WTC11 (cell line): ENCODE measurements around the gene BRCA1. TPM values are rescaled to one million over a fixed set of nuclear protein-coding genes. Genes with fewer than 3 reads are reported as not detected.

Experiments used
- ATAC-seq: fragments of 200-7000 bp; cut with Tn5 transposase; 2 replicates; pipeline ENCODE4 v1.10.0; 2021; ENCODE audit warnings: mild to moderate bottlenecking, moderate library complexity
- CTCF ChIA-PET: fragments of 300-600 bp; sonication (Branson Sonifier 250); formaldehyde crosslinking; loops from one replicate; lab custom pipeline; 2021; ENCODE audit warnings: antibody characterized with exemption; lab: Charles Lee
- POLR2A ChIA-PET: fragments of 350-600 bp; sonication (Branson Sonifier 250); formaldehyde crosslinking; loops from one replicate; lab custom pipeline; 2021; ENCODE audit warnings: antibody characterized with exemption; lab: Charles Lee
- DNase-seq: peaks from one replicate; pipeline ENCODE4 v3.0.0; 2021; ENCODE audit warnings: low spot score
- H3K27ac Mint-ChIP-seq: 2 replicates; pipeline ENCODE4 v1.8.0; 2021; ENCODE audit warnings: mixed read lengths
- H3K27me3 Mint-ChIP-seq: 2 replicates; pipeline ENCODE4 v1.8.0; 2021; ENCODE audit warnings: low read depth, mild to moderate bottlenecking, moderate library complexity, mixed read lengths
- H3K36me3 Mint-ChIP-seq: 2 replicates; pipeline ENCODE4 v1.8.0; 2021; ENCODE audit warnings: mixed read lengths
- H3K4me1 Mint-ChIP-seq: 2 replicates; pipeline ENCODE4 v1.8.0; 2022; ENCODE audit warnings: mixed read lengths
- H3K4me3 Mint-ChIP-seq: 2 replicates; pipeline ENCODE4 v1.8.0; 2021; ENCODE audit warnings: mild to moderate bottlenecking, moderate library complexity, mixed read lengths
- H3K9me3 Mint-ChIP-seq: 2 replicates; pipeline ENCODE4 v1.8.0; 2021; ENCODE audit warnings: mixed read lengths
- CREM ChIP-seq: sonication (generic); formaldehyde crosslinking; IDR thresholded peaks from 2 replicates; pipeline ENCODE4 v1.8.1; 2022; ENCODE audit warnings: mild to moderate bottlenecking, missing genetic modification reagents, moderate library complexity
- E2F4 ChIP-seq: sonication (generic); formaldehyde crosslinking; IDR thresholded peaks from 2 replicates; pipeline ENCODE4 v1.8.1; 2022; ENCODE audit warnings: low read depth, mild to moderate bottlenecking, moderate library complexity, missing genetic modification reagents, borderline replicate concordance
- ESRRA ChIP-seq: sonication (generic); formaldehyde crosslinking; IDR thresholded peaks from 2 replicates; pipeline ENCODE4 v1.8.1; 2022; ENCODE audit warnings: mild to moderate bottlenecking, missing genetic modification reagents, borderline replicate concordance
- ETV6 ChIP-seq: sonication (generic); formaldehyde crosslinking; IDR thresholded peaks from 2 replicates; pipeline ENCODE4 v1.8.1; 2022; ENCODE audit warnings: mild to moderate bottlenecking, missing genetic modification reagents
- IRF2 ChIP-seq: sonication (generic); formaldehyde crosslinking; IDR thresholded peaks from 2 replicates; pipeline ENCODE4 v1.8.0; 2022; ENCODE audit warnings: low read depth, missing genetic modification reagents, borderline replicate concordance
- KAT7 ChIP-seq: sonication (generic); formaldehyde crosslinking; IDR thresholded peaks from 2 replicates; pipeline ENCODE4 v1.8.1; 2023; ENCODE audit warnings: missing genetic modification reagents, mild to moderate bottlenecking, borderline replicate concordance
- NFYB ChIP-seq: sonication (generic); formaldehyde crosslinking; conservative IDR thresholded peaks from 2 replicates; pipeline ENCODE4 v1.8.0; 2022; ENCODE audit warnings: low read depth, missing genetic modification reagents
- NR1H2 ChIP-seq: sonication (generic); formaldehyde crosslinking; IDR thresholded peaks from 2 replicates; pipeline ENCODE4 v1.9.0; 2021; ENCODE audit warnings: mild to moderate bottlenecking, moderate library complexity, missing genetic modification reagents
- PRDM15 ChIP-seq: sonication (generic); formaldehyde crosslinking; IDR thresholded peaks from 2 replicates; pipeline ENCODE4 v1.8.0; 2022; ENCODE audit warnings: missing genetic modification reagents
- SP1 ChIP-seq: sonication (generic); formaldehyde crosslinking; conservative IDR thresholded peaks from 2 replicates; pipeline ENCODE4 v1.8.1; 2022; ENCODE audit warnings: missing genetic modification reagents
- TCF7 ChIP-seq: sonication (generic); formaldehyde crosslinking; IDR thresholded peaks from 2 replicates; pipeline ENCODE4 v1.8.0; 2022; ENCODE audit warnings: mild to moderate bottlenecking, low read depth, missing genetic modification reagents, moderate library complexity
- TEAD4 ChIP-seq: sonication (generic); formaldehyde crosslinking; IDR thresholded peaks from 2 replicates; pipeline ENCODE4 v1.8.0; 2022; ENCODE audit warnings: mild to moderate bottlenecking, missing genetic modification reagents
- TP53 ChIP-seq: sonication (generic); formaldehyde crosslinking; IDR thresholded peaks from 2 replicates; pipeline ENCODE4 v1.8.1; 2023; ENCODE audit warnings: mild to moderate bottlenecking, missing genetic modification reagents
- ZNF232 ChIP-seq: sonication (generic); formaldehyde crosslinking; IDR thresholded peaks from 2 replicates; pipeline ENCODE4 v1.8.0; 2022; ENCODE audit warnings: mild to moderate bottlenecking, missing genetic modification reagents
- ZNF263 ChIP-seq: sonication (generic); formaldehyde crosslinking; IDR thresholded peaks from 2 replicates; pipeline ENCODE4 v1.8.1; 2022; ENCODE audit warnings: low read depth, mild to moderate bottlenecking, moderate library complexity, missing genetic modification reagents
- ZNF396 ChIP-seq: fragments of 250-450 bp; sonication (Bioruptor Pico); IDR thresholded peaks from 2 replicates; pipeline ENCODE4 v1.8.0; 2021; ENCODE audit warnings: mild to moderate bottlenecking, moderate library complexity, borderline replicate concordance
- ZNF532 ChIP-seq: fragments of 250-450 bp; sonication (Bioruptor Pico); IDR thresholded peaks from 2 replicates; pipeline ENCODE4 v1.9.0; 2021; ENCODE audit warnings: mild to moderate bottlenecking, borderline replicate concordance
- ZNF671 ChIP-seq: fragments of 250-450 bp; sonication (Bioruptor Pico); IDR thresholded peaks from 2 replicates; pipeline ENCODE4 v1.8.0; 2021; ENCODE audit warnings: mild to moderate bottlenecking
- total RNA-seq: library from RNA; stranded (reverse); gene quantifications from 3 replicates; pipeline ENCODE4 v1.2.3, GENCODE V29; 2021
- TF ChIP-seq, protein P1 (sequence below): sonication (generic); formaldehyde crosslinking; IDR thresholded peaks from 2 replicates; pipeline ENCODE4 v1.8.0; 2023; ENCODE audit warnings: mild to moderate bottlenecking, missing genetic modification reagents
- TF ChIP-seq, protein P2 (sequence below): sonication (generic); formaldehyde crosslinking; IDR thresholded peaks from 2 replicates; pipeline ENCODE4 v1.8.1; 2022; ENCODE audit warnings: low read depth, missing genetic modification reagents, borderline replicate concordance
- TF ChIP-seq, protein P3 (sequence below): sonication (generic); formaldehyde crosslinking; IDR thresholded peaks from 2 replicates; pipeline ENCODE4 v1.8.0; 2022; ENCODE audit warnings: mild to moderate bottlenecking, missing genetic modification reagents

The BRCA1 gene
- total RNA-seq, 1 experiment from 2014 or later = 37.8 TPM

- H3K27ac Mint-ChIP-seq = no peak overlapping the region
- CTCF ChIA-PET = interaction anchor here (3.0 kb wide), 1 partner anchor 66 kb away, joined by 11 read pairs; no protein-coding TSS in a partner anchor
Measured at GRCh38 chr17:43090022-43090421, 35.1 kb downstream of the BRCA1 start.

GRCh38 chr17:43085474-43085873, 39.7 kb downstream of the BRCA1 start:
- DNase-seq (no peak), ATAC-seq (no peak)
- Mint-ChIP-seq H3K9me3 (no peaks in the 10 kb centered on the region), H3K36me3 (peaks cover 6% of the 10 kb centered on the region; the same call in 1 of the 2 replicates), H3K4me1 (peaks cover 3% of the 10 kb centered on the region; the same call in 1 of the 2 replicates), H3K4me3 (no peak overlapping the region), H3K27me3 (no peaks in the 10 kb centered on the region), H3K27ac (no peak overlapping the region)
- CTCF ChIA-PET = interaction anchor here (1.1 to 3.7 kb wide), 3 partner anchors 47 to 61 kb away, joined by 3 to 16 read pairs (median 4); no protein-coding TSS in a partner anchor
- POLR2A ChIA-PET = no interaction called here
- no peak for TF ChIP-seq E2F4 (CRISPR knock-in tag)
- no peak for TF ChIP-seq ZNF532 (CRISPR knock-in tag)
- no peak for TF ChIP-seq ZNF396 (CRISPR knock-in tag)
- TF ChIP-seq TCF7 (CRISPR knock-in tag) = no peak
- no peak for TF ChIP-seq CREM (CRISPR knock-in tag)
- TF ChIP-seq ETV6 (CRISPR knock-in tag) = no peak
- TF ChIP-seq ESRRA (CRISPR knock-in tag) = no peak
- TF ChIP-seq TP53 (CRISPR knock-in tag) = no peak
- TF ChIP-seq, protein P1, sequence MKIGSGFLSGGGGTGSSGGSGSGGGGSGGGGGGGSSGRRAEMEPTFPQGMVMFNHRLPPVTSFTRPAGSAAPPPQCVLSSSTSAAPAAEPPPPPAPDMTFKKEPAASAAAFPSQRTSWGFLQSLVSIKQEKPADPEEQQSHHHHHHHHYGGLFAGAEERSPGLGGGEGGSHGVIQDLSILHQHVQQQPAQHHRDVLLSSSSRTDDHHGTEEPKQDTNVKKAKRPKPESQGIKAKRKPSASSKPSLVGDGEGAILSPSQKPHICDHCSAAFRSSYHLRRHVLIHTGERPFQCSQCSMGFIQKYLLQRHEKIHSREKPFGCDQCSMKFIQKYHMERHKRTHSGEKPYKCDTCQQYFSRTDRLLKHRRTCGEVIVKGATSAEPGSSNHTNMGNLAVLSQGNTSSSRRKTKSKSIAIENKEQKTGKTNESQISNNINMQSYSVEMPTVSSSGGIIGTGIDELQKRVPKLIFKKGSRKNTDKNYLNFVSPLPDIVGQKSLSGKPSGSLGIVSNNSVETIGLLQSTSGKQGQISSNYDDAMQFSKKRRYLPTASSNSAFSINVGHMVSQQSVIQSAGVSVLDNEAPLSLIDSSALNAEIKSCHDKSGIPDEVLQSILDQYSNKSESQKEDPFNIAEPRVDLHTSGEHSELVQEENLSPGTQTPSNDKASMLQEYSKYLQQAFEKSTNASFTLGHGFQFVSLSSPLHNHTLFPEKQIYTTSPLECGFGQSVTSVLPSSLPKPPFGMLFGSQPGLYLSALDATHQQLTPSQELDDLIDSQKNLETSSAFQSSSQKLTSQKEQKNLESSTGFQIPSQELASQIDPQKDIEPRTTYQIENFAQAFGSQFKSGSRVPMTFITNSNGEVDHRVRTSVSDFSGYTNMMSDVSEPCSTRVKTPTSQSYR = no peak
- no peak for TF ChIP-seq ZNF671
- no peak for TF ChIP-seq KAT7
- TF ChIP-seq PRDM15 (CRISPR knock-in tag) = no peak
- TF ChIP-seq ZNF263 (CRISPR knock-in tag) = no peak
- TF ChIP-seq SP1 (CRISPR knock-in tag) = no peak

More at GRCh38 chr17:43090022-43090421, 35.1 kb downstream of the BRCA1 start:
- H3K27me3 Mint-ChIP-seq = no peaks in the 10 kb centered on the region
- H3K9me3 Mint-ChIP-seq = no peaks in the 10 kb centered on the region
- ATAC-seq (no peak), DNase-seq (no peak)
- H3K36me3 Mint-ChIP-seq = peaks cover 14% of the 10 kb centered on the region
- POLR2A ChIA-PET = interaction anchor here (0.5 kb wide), 1 partner anchor 230 kb away, joined by 3 read pairs; no protein-coding TSS in a partner anchor
- no peaks in the 10 kb centered on the region; the same call in 1 of the 2 replicates for H3K4me1 Mint-ChIP-seq
- TF ChIP-seq, protein P2, sequence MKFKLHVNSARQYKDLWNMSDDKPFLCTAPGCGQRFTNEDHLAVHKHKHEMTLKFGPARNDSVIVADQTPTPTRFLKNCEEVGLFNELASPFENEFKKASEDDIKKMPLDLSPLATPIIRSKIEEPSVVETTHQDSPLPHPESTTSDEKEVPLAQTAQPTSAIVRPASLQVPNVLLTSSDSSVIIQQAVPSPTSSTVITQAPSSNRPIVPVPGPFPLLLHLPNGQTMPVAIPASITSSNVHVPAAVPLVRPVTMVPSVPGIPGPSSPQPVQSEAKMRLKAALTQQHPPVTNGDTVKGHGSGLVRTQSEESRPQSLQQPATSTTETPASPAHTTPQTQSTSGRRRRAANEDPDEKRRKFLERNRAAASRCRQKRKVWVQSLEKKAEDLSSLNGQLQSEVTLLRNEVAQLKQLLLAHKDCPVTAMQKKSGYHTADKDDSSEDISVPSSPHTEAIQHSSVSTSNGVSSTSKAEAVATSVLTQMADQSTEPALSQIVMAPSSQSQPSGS (CRISPR knock-in tag) = no peak
- no peak for TF ChIP-seq NFYB (CRISPR knock-in tag)
- TF ChIP-seq, protein P3, sequence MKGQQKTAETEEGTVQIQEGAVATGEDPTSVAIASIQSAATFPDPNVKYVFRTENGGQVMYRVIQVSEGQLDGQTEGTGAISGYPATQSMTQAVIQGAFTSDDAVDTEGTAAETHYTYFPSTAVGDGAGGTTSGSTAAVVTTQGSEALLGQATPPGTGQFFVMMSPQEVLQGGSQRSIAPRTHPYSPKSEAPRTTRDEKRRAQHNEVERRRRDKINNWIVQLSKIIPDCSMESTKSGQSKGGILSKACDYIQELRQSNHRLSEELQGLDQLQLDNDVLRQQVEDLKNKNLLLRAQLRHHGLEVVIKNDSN (CRISPR knock-in tag) = no peak
- TF ChIP-seq ZNF232 (CRISPR knock-in tag) = no peak
- no peak for TF ChIP-seq TEAD4 (CRISPR knock-in tag)
- TF ChIP-seq NR1H2 (CRISPR knock-in tag) = no peak
- TF ChIP-seq IRF2 (CRISPR knock-in tag) = no peak
- H3K4me3 Mint-ChIP-seq = no peak overlapping the region
